Effector memory CD4-positive, alpha-beta T cell (primary cell): Measurements from ENCODE around the gene KIAA0753.
"Not testable (repeated sequence)": the region's sequence is repeated elsewhere in the genome, so short reads cannot be mapped to it uniquely, and the experiment has no call there.

Experiments
- DNase-seq, 3 donors: peaks; one replicate each; pipeline ENCODE4 v3.0.0-alpha.2; 2020
- H3K27ac ChIP-seq: 2 replicates; pipeline ENCODE4 v1.7.0; 2013; ENCODE audit warnings: mild to moderate bottlenecking, low read length, moderate library complexity; ENCODE audit not compliant: insufficient read depth, poor library complexity, severe bottlenecking
- H3K27me3 ChIP-seq: replicated peaks from 2 replicates; pipeline ENCODE4 v1.7.0; 2013; ENCODE audit warnings: mild to moderate bottlenecking, low read length; ENCODE audit not compliant: insufficient read depth, control insufficient read depth, poor library complexity, severe bottlenecking
- H3K36me3 ChIP-seq: 2 replicates; pipeline ENCODE4 v1.7.0; 2013; ENCODE audit warnings: mild to moderate bottlenecking, low read length, moderate library complexity; ENCODE audit not compliant: control insufficient read depth, insufficient read depth
- H3K4me1 ChIP-seq: 2 replicates; pipeline ENCODE4 v1.7.0; 2013; ENCODE audit warnings: low read length, mild to moderate bottlenecking; ENCODE audit not compliant: control insufficient read depth, insufficient read depth, poor library complexity, severe bottlenecking
- H3K4me3 ChIP-seq: 2 replicates; pipeline ENCODE4 v1.7.0; 2013; ENCODE audit warnings: low read length, low read depth, mild to moderate bottlenecking; ENCODE audit not compliant: insufficient read depth, poor library complexity, severe bottlenecking
- H3K9me3 ChIP-seq: 2 replicates; pipeline ENCODE4 v1.7.0; 2013; ENCODE audit warnings: mild to moderate bottlenecking, low read length, moderate library complexity; ENCODE audit not compliant: control insufficient read depth

The KIAA0753 gene

GRCh38 chr17:6669479-6670212, 29.1 kb upstream of the KIAA0753 start:
- Histone ChIP-seq H3K36me3 (no peaks in the 10 kb centered on the region), H3K4me1 (no peaks in the 10 kb centered on the region), H3K9me3 (no peaks in the 10 kb centered on the region), H3K27ac (no peak overlapping the region), H3K27me3 (no peaks in the 10 kb centered on the region), H3K4me3 (no peak overlapping the region)
- no peak for DNase-seq

GRCh38 chr17:6668727-6669425, 28.4 kb upstream of the KIAA0753 start:
- Histone ChIP-seq H3K4me3 (no peak overlapping the region), H3K9me3 (no peaks in the 10 kb centered on the region), H3K36me3 (no peaks in the 10 kb centered on the region), H3K4me1 (no peaks in the 10 kb centered on the region), H3K27me3 (no peaks in the 10 kb centered on the region), H3K27ac (no peak overlapping the region)
- DNase-seq = no peak

GRCh38 chr17:6668219-6668618, 27.7 kb upstream of the KIAA0753 start:
- no peak overlapping the region for H3K27ac ChIP-seq
- H3K4me1 ChIP-seq = no peaks in the 10 kb centered on the region

GRCh38 chr17:6667516-6667915, 27.0 kb upstream of the KIAA0753 start:
- no peaks in the 10 kb centered on the region for H3K36me3 ChIP-seq
- H3K4me1 ChIP-seq = no peaks in the 10 kb centered on the region
- H3K4me3 ChIP-seq = no peak overlapping the region
- H3K9me3 ChIP-seq = no peaks in the 10 kb centered on the region
- DNase-seq = no peak
- no peak overlapping the region for H3K27ac ChIP-seq
- H3K27me3 ChIP-seq = no peaks in the 10 kb centered on the region

More at GRCh38 chr17:6668219-6668618, 27.7 kb upstream of the KIAA0753 start:
- H3K4me3 ChIP-seq = no peak overlapping the region
- no peaks in the 10 kb centered on the region for H3K27me3 ChIP-seq
- H3K36me3 ChIP-seq = no peaks in the 10 kb centered on the region
- no peaks in the 10 kb centered on the region for H3K9me3 ChIP-seq
- DNase-seq = no peak

- Histone ChIP-seq H3K27me3 (no peaks in the 10 kb centered on the region), H3K4me3 (no peak overlapping the region), H3K27ac (no peak overlapping the region), H3K9me3 (no peaks in the 10 kb centered on the region), H3K4me1 (no peaks in the 10 kb centered on the region), H3K36me3 (no peaks in the 10 kb centered on the region)
- DNase-seq = no peak
These were observed 26.0 kb upstream of the KIAA0753 start for GRCh38 chr17:6666557-6666956.

GRCh38 chr17:6666077-6666521, 25.6 kb upstream of the KIAA0753 start:
- Histone ChIP-seq H3K36me3 (no peaks in the 10 kb centered on the region), H3K4me3 (no peak overlapping the region), H3K4me1 (no peaks in the 10 kb centered on the region), H3K27ac (no peak overlapping the region), H3K27me3 (no peaks in the 10 kb centered on the region), H3K9me3 (no peaks in the 10 kb centered on the region)
- no peak for DNase-seq

GRCh38 chr17:6663200-6663599, 22.7 kb upstream of the KIAA0753 start:
- H3K27me3 ChIP-seq = not testable (repeated sequence)

GRCh38 chr17:6661464-6661848, 20.9 kb upstream of the KIAA0753 start:
- Histone ChIP-seq H3K27me3 (no peaks in the 10 kb centered on the region), H3K9me3 (no peaks in the 10 kb centered on the region), H3K36me3 (no peaks in the 10 kb centered on the region), H3K4me1 (peaks cover 7% of the 10 kb centered on the region), H3K4me3 (no peak overlapping the region), H3K27ac (no peak overlapping the region)
- no peak for DNase-seq

More at GRCh38 chr17:6663200-6663599, 22.7 kb upstream of the KIAA0753 start:
- not testable (repeated sequence) for H3K36me3 ChIP-seq, H3K9me3 ChIP-seq, H3K4me3 ChIP-seq, DNase-seq, H3K4me1 ChIP-seq, H3K27ac ChIP-seq

GRCh38 chr17:6660805-6661463, 20.4 kb upstream of the KIAA0753 start:
- no peaks in the 10 kb centered on the region for H3K36me3 ChIP-seq
- DNase-seq = no peak
- H3K27me3 ChIP-seq = no peaks in the 10 kb centered on the region
- peaks cover 7% of the 10 kb centered on the region for H3K4me1 ChIP-seq
- no peak overlapping the region for H3K4me3 ChIP-seq
- no peaks in the 10 kb centered on the region for H3K9me3 ChIP-seq
- H3K27ac ChIP-seq = no peak overlapping the region

- Histone ChIP-seq H3K4me1 (peaks cover 7% of the 10 kb centered on the region), H3K9me3 (no peaks in the 10 kb centered on the region), H3K27me3 (no peaks in the 10 kb centered on the region), H3K27ac (no peak overlapping the region), H3K4me3 (no peak overlapping the region), H3K36me3 (no peaks in the 10 kb centered on the region)
- no peak for DNase-seq
These were observed 19.6 kb upstream of the KIAA0753 start for GRCh38 chr17:6660101-6660500.
